Measurements from ENCODE around the gene ARF5.

DNA sequence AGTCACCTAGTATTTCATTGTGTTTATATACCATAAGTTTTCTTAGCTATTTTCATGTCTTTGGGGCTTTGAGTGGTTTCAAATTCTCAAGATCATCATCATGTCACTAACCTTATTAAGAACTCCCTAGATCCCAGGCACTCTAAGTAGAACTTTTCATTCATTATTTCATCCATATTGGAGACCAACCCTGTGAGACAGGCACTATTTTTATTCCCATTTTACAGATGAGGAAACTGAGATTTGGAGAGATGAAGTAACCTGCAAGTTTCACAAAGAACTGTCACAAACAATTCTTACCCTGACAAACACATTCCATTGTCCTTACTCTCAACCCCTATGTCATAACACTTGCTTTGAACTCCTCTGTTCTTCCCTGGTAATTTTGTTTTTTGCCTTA lies 50.0 kb downstream of the ARF5 start:
- TF ChIP-seq, protein P1, sequence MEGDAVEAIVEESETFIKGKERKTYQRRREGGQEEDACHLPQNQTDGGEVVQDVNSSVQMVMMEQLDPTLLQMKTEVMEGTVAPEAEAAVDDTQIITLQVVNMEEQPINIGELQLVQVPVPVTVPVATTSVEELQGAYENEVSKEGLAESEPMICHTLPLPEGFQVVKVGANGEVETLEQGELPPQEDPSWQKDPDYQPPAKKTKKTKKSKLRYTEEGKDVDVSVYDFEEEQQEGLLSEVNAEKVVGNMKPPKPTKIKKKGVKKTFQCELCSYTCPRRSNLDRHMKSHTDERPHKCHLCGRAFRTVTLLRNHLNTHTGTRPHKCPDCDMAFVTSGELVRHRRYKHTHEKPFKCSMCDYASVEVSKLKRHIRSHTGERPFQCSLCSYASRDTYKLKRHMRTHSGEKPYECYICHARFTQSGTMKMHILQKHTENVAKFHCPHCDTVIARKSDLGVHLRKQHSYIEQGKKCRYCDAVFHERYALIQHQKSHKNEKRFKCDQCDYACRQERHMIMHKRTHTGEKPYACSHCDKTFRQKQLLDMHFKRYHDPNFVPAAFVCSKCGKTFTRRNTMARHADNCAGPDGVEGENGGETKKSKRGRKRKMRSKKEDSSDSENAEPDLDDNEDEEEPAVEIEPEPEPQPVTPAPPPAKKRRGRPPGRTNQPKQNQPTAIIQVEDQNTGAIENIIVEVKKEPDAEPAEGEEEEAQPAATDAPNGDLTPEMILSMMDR (conservative IDR thresholded peaks at IDR 0.05; ENCODE audit: low read depth, low read length): no peak
- TF ChIP-seq EZH2 (IDR thresholded peaks at IDR 0.05; ENCODE audit: low read length, unreplicated experiment) (no peak), EZH2phosphoT487 (IDR thresholded peaks at IDR 0.05; ENCODE audit: borderline replicate concordance, low read length) (no peak)
